IPS-NIHi11 (cell line): Measurements from ENCODE around the gene HSD11B2.
A peak's percentile ranks its signal among the peaks of the same experiment; 100 is the strongest.

Experiments
- DNase-seq: peaks from one replicate; pipeline ENCODE4 v3.0.0; 2012; ENCODE audit warnings: mixed read lengths, low spot score

HSD11B2 gene

DNA sequence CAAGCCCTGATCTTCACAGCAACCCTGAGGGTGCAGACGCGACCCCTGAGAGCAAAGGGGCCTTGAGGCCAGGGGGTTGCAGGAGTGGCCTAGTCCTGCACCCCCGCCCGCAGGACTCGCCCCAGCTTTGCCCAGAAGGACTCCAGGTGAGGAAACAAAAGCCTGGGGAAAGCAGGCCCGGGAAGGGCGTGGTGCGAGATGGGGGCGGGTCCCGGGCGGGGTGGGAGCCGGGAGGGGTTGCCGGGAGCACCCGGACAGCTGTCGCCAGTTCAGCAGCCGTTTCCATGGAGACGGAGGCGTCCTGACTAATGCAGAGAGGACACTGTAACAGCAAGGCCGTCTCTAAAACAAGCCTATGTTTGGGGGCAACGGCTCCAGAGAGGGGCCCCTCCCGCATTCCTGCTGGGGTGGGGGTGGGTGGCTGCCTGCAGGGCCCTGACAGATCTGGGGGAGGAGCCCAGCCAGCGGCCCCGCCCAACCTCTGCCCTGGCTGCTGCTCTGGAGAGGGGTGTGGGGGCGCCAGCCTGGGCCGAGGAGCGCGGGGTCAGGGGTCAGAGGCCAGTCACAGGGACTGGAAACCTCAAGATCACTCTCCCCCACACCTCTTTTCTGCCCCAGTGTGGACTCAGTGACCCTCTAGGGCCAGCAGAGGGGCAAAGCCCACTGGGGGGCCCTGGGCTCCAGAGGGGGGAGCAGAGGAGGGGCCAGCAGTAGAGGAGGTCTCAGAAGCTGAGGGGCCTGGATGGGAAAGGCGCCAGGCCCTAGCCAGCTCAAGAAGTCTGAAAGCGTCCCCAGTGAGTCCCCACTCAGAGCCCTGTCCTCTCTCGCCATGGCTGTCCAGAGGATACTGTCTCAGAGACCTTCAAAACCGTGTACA is 34.5 kb upstream of the HSD11B2 start:
- peak; percentile 89 for DNase-seq

DNA sequence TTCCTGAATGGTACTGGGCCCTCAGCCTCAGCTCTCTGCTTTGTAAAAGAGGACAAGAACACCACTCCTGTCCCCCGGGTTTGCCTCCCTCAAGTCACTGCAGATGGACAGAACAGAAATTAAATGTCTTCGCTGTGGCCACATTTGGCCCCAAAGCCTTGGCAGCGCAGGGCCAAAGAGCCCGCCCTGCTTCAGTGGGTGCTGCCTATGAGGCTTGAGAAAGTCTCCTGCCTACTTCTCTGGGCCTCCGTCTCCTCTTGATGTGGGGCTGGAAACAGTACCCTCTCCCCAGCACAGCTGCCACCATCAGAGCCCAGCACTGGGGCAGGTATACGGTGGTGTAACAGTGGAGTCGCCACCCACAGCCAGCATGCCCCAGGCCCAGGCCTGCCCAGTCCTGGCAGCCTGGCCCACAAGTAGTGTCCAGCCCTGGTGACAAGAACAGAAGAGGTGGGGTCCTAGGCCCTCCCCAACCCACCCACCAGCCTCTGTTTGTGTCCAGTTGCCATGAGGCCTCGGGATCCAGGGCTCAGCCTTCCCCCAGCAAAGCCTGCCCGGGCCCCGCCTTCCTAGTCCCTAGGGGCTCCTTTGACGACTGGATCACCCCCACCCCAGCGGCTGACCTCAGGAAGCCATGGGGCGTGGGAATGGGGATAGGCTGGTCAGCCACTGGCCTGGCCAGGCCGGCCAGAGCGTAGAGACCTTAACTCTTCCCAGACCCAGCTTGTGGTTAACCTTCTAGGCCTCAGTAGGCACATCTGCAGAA is 33.7 kb upstream of the HSD11B2 start:
- DNase-seq: no peak

DNA sequence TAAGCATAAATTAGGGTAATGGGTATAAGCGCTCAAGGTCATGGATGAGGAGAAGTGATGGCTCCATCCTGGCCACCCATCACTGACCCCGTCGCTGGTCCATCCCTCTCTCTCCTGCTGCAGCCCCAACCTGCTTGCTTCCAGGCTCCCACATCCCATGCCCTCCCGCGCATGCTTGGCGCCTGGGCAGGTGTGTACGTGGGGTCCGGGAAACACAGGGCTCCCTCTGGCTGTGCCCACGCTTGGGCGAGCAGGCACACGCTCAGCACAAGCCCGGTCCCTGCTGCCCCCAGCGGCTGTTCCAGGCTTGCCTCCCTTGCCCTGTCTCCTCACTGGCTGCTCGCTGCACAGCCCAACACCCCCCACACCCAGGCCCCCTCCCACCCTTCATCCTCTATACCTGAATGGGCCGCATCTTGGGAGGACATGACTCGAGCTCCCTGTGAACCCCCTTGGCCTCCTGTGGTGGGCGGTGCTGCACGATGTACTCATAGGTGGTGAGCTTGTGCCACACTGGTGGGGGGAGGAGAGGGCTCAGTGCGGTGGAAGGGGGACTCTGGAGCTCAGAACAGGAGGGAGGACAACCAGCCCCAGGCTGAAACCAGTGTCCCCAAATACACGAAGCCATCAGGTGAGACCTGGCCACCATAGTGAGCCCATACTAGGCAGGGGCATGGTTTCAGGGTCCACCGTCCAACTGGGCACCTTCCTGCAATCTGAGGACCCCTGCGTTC is 32.9 kb upstream of the HSD11B2 start:
- no peak for DNase-seq

DNA sequence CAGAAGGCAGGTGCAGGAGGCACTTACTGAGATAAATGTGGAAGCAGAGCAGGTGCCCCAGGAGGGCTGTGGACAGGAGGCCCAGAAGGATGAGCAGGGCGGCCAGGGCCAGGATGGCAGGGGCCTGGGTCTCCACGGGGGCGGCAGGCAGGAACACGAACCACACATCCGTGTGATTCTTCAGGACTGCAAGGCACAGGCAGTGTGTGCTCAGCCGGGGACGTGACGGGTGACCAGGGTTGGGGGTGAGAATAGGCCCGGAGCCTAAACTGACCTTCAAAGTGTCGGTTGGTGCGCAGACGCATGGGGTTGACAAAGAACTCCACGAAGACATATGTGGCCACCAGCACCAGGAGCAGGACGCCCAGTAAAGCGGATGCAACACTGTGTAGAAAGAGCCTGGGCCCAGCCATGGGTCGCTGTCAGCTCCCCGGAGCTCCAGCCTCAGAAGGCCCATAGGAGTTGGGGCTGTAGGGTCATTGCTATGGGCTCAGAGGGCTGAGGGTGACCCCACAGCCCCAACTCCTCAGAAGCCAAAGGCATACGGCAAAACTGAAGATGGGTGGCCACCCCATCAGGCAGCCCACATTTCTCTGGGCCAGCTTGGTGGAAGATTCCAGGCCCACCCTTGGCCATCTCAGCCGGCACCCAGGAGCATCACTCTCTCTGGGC is 32.2 kb upstream of the HSD11B2 start:
- DNase-seq: no peak

DNA sequence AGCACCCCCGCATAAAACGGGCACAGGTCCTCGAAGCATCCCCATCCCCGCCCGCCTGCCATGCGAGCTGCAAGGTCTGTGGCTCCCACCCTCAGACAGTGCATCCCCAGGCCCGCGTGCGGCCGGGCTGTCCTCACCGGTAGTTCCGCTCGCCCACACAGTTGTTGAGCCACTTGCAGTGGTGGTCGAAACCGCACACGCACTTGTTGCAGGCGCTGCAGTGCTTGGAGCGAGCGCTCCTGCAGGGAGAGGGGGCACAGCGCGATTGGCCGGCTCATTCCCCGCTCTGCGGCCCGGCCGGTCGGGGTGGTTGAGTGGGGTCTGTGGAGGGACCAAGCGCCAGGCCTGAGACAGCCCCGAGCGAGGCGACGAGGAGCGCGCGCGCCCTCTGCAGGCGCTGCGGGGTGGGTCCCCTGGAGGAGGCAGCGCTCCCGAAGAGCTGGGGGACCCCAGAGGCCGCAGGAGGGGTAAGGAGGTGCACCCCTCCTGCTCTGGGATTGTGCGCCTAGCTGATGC is 31.6 kb upstream of the HSD11B2 start:
- peak; percentile 90 for DNase-seq

DNA sequence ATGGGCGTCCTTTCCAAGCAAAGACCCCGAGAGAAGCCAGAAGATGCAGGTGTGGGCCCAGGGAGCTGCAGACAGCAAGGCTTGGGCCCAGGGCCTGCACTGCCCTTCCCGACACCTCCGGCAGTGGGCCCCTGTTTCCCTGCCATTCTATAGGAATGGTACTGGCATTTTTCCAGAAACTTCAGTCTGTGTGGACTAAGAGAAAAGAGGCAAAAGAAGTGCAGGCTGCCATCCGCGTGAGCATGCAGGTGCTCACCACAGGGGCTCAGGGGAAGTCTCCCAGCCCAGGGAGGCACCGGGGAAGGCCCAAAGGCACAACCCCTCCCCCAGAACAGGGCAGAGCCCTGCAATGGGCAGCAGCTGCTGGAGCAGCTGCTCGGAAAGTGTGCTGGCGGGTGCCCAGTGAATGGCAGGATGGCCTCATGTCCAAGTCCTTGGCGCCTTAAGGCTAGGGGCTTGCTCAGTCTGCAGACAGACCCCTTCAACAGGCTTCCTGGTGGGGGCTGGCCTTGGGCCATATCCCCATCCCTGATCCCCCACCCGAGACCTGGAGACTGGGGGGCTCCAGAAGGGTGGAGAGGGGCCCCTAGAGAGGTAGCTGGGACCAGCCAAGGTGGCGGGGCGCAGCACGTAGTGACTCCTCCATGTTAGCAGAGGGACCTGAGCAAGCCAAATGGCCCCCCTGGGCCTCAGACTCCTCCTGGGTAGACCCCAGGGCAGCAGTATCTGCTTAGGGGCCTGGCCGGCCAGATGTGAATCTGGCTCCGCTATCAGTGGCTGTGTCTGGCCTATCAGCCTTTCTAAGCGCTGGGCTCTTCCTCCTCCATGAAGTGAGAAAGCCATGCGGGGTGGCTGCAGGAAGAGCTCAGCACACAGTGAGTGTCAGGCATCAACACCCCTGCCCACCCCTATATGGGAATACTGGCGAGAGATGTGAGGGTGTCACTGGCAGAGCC is 30.9 kb upstream of the HSD11B2 start:
- DNase-seq: no peak

DNA sequence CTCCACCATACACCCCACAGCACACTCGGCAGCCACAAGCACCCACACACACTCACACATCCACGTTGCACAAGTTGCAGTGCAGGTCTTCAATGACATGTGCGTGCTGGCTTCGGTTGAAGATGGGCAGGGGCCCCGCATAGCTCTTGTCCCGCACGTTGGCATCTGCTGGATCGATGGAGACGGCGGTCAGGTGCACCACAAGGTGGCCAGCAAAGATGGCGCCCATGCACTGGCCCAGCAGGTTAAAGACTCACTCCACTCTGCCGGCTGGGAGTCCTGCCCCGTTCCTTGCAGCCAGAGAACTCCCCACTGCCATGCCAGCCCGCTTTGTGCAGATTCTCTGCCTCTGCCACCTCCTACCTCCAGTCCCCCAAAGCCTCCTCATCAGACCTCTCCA is 30.0 kb upstream of the HSD11B2 start:
- DNase-seq: no peak

DNA sequence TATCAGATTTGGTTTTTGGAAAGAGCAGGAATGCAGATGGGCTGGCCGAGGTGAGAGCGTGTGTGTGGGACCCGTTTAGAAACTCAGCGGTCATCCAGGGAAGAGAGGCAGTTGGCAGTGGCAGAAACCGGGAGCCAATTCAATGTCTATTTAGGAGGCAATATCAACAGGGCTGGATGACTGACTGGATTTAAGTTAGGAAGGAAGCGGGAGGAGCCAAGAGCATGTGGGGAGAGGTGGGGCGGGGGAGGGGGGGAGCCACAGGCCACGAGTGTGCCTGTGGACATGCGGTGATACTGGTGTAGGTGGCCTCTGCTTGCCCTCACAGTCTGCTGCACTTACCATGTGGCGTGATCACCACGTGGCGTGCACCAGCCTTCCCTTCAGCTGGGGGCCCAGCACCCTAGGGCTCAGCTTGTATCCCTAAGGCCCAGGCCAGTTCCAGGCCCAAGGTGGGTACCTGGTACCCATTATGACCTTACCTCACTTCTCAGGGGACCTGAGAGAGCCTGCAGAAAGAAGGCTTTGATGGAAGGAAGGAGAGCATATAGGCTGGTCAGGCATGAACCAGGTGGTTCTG is 26.9 kb upstream of the HSD11B2 start:
- DNase-seq: no peak

DNA sequence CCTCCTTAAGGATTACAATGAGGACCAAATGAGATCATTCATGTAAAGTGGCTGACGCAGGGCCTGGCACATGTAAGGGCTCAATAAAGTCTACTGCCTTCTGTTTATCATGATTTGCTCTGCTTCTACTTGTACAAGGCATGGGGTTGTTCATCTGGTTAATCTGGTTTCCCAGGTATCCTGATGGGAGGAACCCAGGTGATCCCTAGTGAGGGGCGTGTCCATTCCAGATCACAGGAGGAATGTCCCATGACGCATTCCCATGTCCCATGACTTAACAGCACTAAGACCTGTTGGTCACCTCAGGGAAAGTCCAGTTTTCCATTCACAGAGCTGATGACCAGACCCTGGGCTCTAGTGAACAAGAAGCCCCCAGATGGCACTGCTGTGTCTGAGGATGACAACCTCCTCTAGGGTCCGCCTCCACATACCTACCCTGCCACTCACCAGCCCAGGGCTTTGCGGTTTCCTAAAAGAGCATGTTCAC is 26.1 kb upstream of the HSD11B2 start:
- DNase-seq: peak; percentile 57

DNA sequence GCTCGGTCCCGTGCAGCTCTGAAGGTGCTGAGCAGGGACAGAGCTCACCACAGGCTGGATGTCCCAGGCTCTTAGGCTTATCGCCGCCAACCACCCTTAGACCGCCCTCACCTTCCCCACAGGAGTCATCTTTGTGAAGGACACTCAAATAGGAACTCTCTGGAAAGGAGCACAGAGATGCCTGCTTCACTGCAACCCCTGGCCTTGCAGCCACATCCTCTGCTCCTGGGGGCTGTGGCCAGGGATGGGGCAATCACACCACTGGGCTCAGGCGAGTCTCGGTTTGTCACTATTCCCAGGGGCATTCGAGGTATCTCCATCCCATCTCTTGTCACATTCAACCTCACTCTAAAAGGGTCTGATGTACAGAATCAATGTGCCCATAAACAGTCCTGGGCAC is 25.6 kb upstream of the HSD11B2 start:
- no peak for DNase-seq

DNA sequence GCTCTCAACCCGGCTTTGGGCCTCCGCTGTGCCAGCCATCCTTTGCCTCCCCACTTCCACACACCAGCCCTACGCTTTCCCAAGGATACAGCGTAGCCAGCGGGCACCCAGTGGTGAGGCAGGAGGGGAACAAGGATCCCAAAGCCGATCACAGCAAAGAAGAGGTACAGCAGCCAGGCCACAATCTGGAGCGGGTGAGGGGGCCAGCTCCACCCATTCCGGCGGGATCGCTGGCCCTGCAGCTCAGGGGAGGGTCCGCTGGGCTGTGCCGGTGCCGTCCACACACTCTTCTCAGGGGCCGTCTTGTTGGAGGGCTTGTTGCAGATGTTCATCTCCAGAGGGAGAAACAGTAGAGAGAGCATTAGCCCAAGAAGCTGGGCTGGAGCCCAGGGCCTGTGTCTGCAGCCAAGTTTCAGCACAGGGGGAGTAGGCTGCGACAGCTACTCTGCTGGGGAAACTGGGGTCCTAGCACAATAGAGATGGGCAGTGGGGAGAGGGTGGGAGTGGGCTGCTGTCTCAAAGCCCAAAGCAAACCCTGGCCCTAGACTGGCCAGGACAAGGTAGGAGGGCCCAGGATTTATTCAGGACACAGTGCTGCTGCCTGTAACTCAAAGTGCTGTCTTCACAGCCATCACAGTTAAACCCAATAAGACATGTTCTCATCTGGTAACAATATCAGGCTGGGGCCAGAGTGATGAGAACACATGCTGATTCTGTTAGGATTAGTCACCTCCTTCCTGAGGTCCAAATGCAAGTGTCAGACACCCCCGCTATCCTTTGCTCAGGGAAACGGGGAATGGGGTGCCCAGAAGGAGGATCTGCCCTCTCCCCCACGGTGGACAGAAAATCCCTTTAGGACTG is 24.6 kb upstream of the HSD11B2 start:
- DNase-seq: no peak

DNA sequence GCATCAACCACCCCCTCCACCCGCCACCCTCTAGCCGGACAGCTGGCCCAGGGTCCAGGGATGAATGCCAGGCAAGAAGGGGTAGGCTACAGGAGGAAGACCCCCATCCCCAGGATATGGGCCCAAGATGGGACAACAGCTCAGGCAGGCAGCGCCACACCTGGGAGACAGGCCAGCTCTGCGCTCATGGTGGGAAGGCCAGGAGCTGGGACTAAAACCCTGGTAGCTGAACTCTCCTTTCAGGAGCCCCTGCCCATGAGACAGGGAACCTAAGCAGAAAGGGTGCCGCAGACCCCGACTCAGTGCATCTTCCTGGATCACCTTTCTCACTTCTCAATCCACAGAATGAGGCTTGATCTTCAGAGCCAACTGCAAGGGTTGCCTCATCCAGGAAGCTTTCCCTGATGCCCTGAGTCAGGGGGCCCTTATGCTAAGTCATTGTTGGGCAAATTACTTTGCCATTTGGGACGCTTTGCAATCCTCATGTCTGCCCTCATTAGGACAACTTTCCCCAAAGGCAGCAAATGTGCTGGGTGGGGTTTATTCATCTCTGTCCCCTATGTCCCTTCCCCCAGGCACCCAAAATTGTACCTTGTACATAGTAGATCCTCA is 23.6 kb upstream of the HSD11B2 start:
- DNase-seq: no peak

DNA sequence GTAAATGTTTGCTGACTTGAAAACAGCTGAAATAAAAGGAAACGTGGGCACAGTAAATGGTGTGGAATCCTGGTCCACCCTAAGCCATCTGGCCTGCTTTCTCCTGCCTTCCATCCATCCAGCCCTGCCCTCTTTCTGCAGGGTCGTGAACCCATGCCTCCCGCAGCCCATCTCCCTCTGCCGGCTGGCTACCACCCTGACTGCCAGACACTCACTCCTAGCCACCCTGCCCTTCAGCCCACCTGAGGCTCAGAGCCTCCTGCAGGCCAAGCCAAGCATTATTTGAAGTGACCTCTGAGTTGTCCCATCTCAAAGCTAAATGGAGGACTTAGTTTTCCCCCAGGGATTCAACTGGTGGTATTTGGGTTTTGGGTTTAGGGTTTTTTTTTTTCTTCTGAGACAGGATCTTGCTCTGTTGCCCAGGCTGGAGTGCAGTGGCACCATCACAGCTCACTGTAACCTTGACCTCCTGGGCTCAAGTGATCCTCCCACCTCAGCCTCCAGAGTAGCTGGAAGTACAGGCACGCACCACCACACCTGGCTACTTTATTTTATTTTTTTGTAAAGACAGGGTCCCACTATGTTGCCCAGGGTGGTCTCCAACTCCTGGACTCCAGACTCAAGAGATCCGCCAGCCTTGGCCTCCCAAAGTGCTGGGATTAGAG is 23.0 kb upstream of the HSD11B2 start:
- DNase-seq: peak; percentile 53

DNA sequence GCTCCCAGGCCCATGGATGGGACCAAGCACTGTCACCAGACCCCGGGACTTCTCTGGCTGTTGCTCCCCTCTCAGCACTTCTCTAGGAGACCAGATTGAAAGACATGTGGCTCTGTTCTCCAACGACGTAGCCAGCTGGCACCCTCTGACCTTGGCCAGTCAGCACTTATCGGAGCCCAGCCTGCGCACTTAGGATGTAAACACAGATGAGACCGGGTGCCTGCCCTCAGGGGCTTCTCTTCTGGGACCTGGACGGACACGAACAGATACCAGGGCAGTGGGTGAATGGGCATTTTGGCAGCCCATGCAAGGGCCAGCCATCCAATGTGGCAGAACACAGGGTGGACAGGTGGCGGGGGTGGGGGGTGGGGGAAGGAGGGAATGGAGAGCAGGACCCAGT is 21.3 kb upstream of the HSD11B2 start:
- no peak for DNase-seq

DNA sequence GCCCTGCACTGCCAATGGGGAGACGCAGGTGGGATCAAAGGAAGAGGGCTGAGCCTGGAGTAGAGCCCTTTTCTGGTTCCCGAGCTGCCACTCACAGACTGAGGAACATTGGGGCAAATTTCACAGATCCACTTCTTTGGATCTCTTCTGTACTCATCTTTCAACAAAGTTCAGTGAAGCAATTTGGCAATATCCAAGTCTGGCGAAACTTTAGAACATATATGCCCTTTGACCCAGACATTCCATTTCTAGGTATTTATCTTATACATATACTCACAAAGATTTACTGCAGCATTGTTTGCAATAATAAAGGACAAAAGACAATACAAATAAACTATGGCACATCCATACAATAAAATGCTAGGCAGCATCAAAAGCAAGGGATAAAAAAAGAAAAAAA is 19.6 kb upstream of the HSD11B2 start:
- no peak for DNase-seq

DNA sequence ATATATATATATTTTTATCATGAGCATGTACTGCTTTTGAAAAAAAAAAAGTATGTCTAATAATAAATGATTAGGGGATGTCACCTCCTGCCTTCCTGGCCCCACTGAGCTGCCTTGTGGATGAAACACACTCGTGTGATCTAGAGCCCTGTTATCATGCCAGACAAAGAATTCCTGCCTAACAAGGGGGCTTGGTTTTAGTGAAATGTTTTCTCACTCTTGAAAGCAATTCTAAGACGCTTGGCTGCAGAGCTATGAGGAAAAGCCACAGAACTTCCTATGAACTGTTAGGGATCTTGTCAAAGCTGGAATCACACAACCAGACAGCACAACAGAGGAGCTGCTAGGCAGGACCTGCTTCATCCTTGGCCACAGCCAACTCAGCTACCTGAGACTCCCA is 18.6 kb upstream of the HSD11B2 start:
- no peak for DNase-seq

DNA sequence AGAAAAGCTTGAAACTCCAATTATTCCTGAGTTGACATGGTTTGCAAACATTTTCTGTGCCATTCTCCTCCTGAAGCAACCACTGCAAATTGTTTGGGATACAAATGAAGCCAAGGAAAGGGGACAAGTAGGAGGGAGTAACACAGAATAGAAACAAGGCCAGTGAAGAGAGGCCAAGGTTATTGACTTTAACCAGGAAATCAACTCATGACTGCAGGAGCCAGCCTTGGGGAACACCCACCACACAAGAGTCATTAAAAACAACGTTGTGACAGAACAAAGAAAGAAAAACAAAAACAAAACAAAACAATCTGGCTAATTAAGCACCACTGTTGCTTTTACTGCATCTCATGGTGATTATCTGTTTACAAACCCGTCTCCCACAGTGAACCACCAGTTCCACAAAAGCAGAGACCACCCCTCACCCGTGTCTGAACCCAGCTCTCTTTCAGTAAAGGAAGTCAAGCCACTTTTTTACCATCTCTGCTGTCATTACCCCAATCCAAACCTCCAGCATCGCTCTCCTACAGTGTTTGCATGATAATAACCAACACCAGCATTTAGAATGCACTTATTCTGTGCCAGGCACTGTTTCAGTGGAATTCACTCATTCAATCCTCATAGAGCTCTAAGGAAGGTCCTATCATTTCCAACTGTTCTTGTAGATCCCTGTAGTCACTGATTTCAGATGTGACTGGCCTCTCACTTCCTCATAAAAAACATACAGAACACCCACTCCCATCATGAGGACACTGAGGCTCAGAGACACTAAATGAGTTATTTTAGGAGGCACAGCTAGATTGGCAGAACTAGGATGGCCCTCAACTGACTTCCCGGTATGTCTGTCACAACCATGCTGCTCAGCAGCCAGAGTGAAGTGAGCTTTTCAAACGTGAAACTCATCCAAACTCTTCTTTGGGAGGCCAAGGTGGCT is 16.7 kb upstream of the HSD11B2 start:
- DNase-seq: no peak
